NCI-H187 (cell line): ENCODE measurements around the gene BEND7.

Experiments used
- DNase-seq, 2 experiments: peaks; one replicate each; lab custom pipeline; 2025; lab: John Stamatoyannopoulos, UW

The BEND7 gene

GRCh38 chr10:13521026-13521425 is 7.8 kb downstream of the BEND7 start:
- DNase-seq = no peak

GRCh38 chr10:13520194-13520593 is 8.6 kb downstream of the BEND7 start:
- no peak for DNase-seq

GRCh38 chr10:13518076-13518692 is 10.6 kb downstream of the BEND7 start:
- no peak for DNase-seq

- no peak for DNase-seq
Measured at GRCh38 chr10:13517675-13518074, 11.1 kb downstream of the BEND7 start.

- no peak for DNase-seq
Measured at GRCh38 chr10:13516176-13516575, 12.6 kb downstream of the BEND7 start.

GRCh38 chr10:13515467-13515866 is 13.3 kb downstream of the BEND7 start:
- no peak for DNase-seq

GRCh38 chr10:13514296-13514695 is 14.5 kb downstream of the BEND7 start:
- no peak for DNase-seq

- no peak for DNase-seq
Measured at GRCh38 chr10:13512564-13512963, 16.2 kb downstream of the BEND7 start.

- no peak for DNase-seq
Measured at GRCh38 chr10:13511409-13511808, 17.4 kb downstream of the BEND7 start.

- no peak for DNase-seq
Measured at GRCh38 chr10:13505052-13505680, 23.6 kb downstream of the BEND7 start.

- DNase-seq = no peak
Measured at GRCh38 chr10:13503745-13504463, 24.9 kb downstream of the BEND7 start.

GRCh38 chr10:13502380-13502779 is 26.4 kb downstream of the BEND7 start:
- no peak for DNase-seq

- no peak for DNase-seq
Measured at GRCh38 chr10:13500201-13500600, 28.6 kb downstream of the BEND7 start.

- DNase-seq = no peak
Measured at GRCh38 chr10:13499150-13499549, 29.7 kb downstream of the BEND7 start.

- DNase-seq = no peak
Measured at GRCh38 chr10:13496931-13497330, 31.9 kb downstream of the BEND7 start.

GRCh38 chr10:13496164-13496563 is 32.6 kb downstream of the BEND7 start:
- no peak for DNase-seq

GRCh38 chr10:13492493-13493180 is 36.2 kb downstream of the BEND7 start:
- DNase-seq = no peak

- DNase-seq = no peak
Measured at GRCh38 chr10:13491747-13492360, 37.0 kb downstream of the BEND7 start.

- no peak for DNase-seq
Measured at GRCh38 chr10:13490503-13490902, 38.3 kb downstream of the BEND7 start.

- no peak for DNase-seq
Measured at GRCh38 chr10:13489035-13489599, 39.7 kb downstream of the BEND7 start.

GRCh38 chr10:13485623-13486022 is 43.2 kb downstream of the BEND7 start:
- no peak for DNase-seq

- no peak for DNase-seq
Measured at GRCh38 chr10:13483951-13484350, 44.9 kb downstream of the BEND7 start.
